Activated naive CD8-positive, alpha-beta T cell treated with anti-CD3 and anti-CD28 coated beads for 36 hours (primary cell): ENCODE results near the gene TRIOBP. TPM values are rescaled to one million over a fixed set of nuclear protein-coding genes. Genes with fewer than 3 reads are reported as not detected.
A peak's percentile ranks its signal among the peaks of the same experiment; 100 is the strongest.

Experiments used
- DNase-seq: peaks from one replicate; pipeline ENCODE4 v3.0.0; 2021
- H3K27ac Mint-ChIP-seq: one replicate; pipeline ENCODE4 v1.8.0; 2022; ENCODE audit warnings: mild to moderate bottlenecking, moderate library complexity, mixed read lengths
- H3K27me3 Mint-ChIP-seq: one replicate; pipeline ENCODE4 v1.8.0; 2022; ENCODE audit warnings: mild to moderate bottlenecking, mixed read lengths
- H3K36me3 Mint-ChIP-seq: one replicate; pipeline ENCODE4 v1.8.0; 2021; ENCODE audit warnings: mild to moderate bottlenecking, mixed read lengths
- H3K4me1 Mint-ChIP-seq: one replicate; pipeline ENCODE4 v1.8.0; 2021; ENCODE audit warnings: mixed read lengths
- H3K4me3 Mint-ChIP-seq: one replicate; pipeline ENCODE4 v1.8.0; 2022; ENCODE audit warnings: mild to moderate bottlenecking, moderate library complexity, mixed read lengths
- H3K9me3 Mint-ChIP-seq: one replicate; pipeline ENCODE4 v1.8.0; 2022; ENCODE audit warnings: mixed read lengths
- total RNA-seq, 2 experiments: library from RNA; stranded (reverse); gene quantifications; one replicate each; pipeline ENCODE4 v1.2.3, GENCODE V29; 2021

The TRIOBP gene
- total RNA-seq, 2 experiments from 2014 or later: 19.7 to 20.8 TPM

- peaks cover 33% of the 10 kb centered on the region for H3K4me1 Mint-ChIP-seq
- H3K4me3 Mint-ChIP-seq: peak overlapping the region; percentile 64
- peaks cover 54% of the 10 kb centered on the region for H3K27me3 Mint-ChIP-seq
- H3K27ac Mint-ChIP-seq: no peak overlapping the region
- no peak for DNase-seq
- H3K9me3 Mint-ChIP-seq: no peaks in the 10 kb centered on the region
- H3K36me3 Mint-ChIP-seq: no peaks in the 10 kb centered on the region
Measured at GRCh38 chr22:37803195-37803638, 106.4 kb downstream of the TRIOBP start.

GRCh38 chr22:37803639-37804351, 106.9 kb downstream of the TRIOBP start:
- peak overlapping the region; percentile 59 for H3K4me3 Mint-ChIP-seq
- peaks cover 35% of the 10 kb centered on the region for H3K4me1 Mint-ChIP-seq
- no peak for DNase-seq
- H3K36me3 Mint-ChIP-seq: no peaks in the 10 kb centered on the region
- peak overlapping the region; percentile 46 for H3K27ac Mint-ChIP-seq
- peaks cover 60% of the 10 kb centered on the region for H3K27me3 Mint-ChIP-seq
- H3K9me3 Mint-ChIP-seq: no peaks in the 10 kb centered on the region

- Mint-ChIP-seq H3K9me3 (no peaks in the 10 kb centered on the region), H3K27ac (peak overlapping the region; percentile 46), H3K4me3 (peak overlapping the region; percentile 59), H3K27me3 (peaks cover 66% of the 10 kb centered on the region), H3K36me3 (no peaks in the 10 kb centered on the region), H3K4me1 (peaks cover 35% of the 10 kb centered on the region)
- no peak for DNase-seq
Measured at GRCh38 chr22:37804352-37804880, 107.6 kb downstream of the TRIOBP start.

- no peak overlapping the region for H3K27ac Mint-ChIP-seq
Measured at GRCh38 chr22:37804881-37805809, 108.3 kb downstream of the TRIOBP start.

GRCh38 chr22:37805810-37806277, 109.0 kb downstream of the TRIOBP start:
- Mint-ChIP-seq H3K9me3 (no peaks in the 10 kb centered on the region), H3K27me3 (peaks cover 79% of the 10 kb centered on the region), H3K36me3 (no peaks in the 10 kb centered on the region), H3K4me3 (peak overlapping the region; percentile 64), H3K27ac (no peak overlapping the region), H3K4me1 (peaks cover 35% of the 10 kb centered on the region)
- no peak for DNase-seq

More at GRCh38 chr22:37804881-37805809, 108.3 kb downstream of the TRIOBP start:
- H3K27me3 Mint-ChIP-seq: peaks cover 74% of the 10 kb centered on the region
- H3K4me1 Mint-ChIP-seq: peaks cover 35% of the 10 kb centered on the region
- DNase-seq: peak; percentile 74
- peak overlapping the region; percentile 64 for H3K4me3 Mint-ChIP-seq
- no peaks in the 10 kb centered on the region for H3K9me3 Mint-ChIP-seq
- no peaks in the 10 kb centered on the region for H3K36me3 Mint-ChIP-seq

- Mint-ChIP-seq H3K27me3 (peaks cover 84% of the 10 kb centered on the region), H3K27ac (no peak overlapping the region), H3K36me3 (no peaks in the 10 kb centered on the region), H3K9me3 (no peaks in the 10 kb centered on the region), H3K4me3 (peak overlapping the region; percentile 1), H3K4me1 (peaks cover 35% of the 10 kb centered on the region)
- no peak for DNase-seq
Measured at GRCh38 chr22:37806409-37807333, 109.8 kb downstream of the TRIOBP start.

- no peaks in the 10 kb centered on the region for H3K9me3 Mint-ChIP-seq
- peak; percentile 94 for DNase-seq
- H3K4me3 Mint-ChIP-seq: peak within 1 kb of the TSS; percentile 77
- H3K27ac Mint-ChIP-seq: no peak within 1 kb of the TSS
- H3K4me1 Mint-ChIP-seq: peaks cover 35% of the 10 kb centered on the region
- H3K36me3 Mint-ChIP-seq: no peaks in the 10 kb centered on the region
- H3K27me3 Mint-ChIP-seq: peaks cover 87% of the 10 kb centered on the region
Measured at GRCh38 chr22:37807410-37808293, 110.8 kb downstream of the TRIOBP start, which contains the start of gene GCAT. Gene GCAT (plus strand): TSS chr22:37807934. CDS start chr22:37807968, 34 bp downstream.

- peaks cover 28% of the 10 kb centered on the region for H3K4me1 Mint-ChIP-seq
Measured at GRCh38 chr22:37808294-37808657, 111.4 kb downstream of the TRIOBP start.

GRCh38 chr22:37809672-37810333, 113.0 kb downstream of the TRIOBP start:
- Mint-ChIP-seq H3K9me3 (no peaks in the 10 kb centered on the region), H3K27me3 (peaks cover 71% of the 10 kb centered on the region), H3K4me1 (peaks cover 22% of the 10 kb centered on the region), H3K36me3 (no peaks in the 10 kb centered on the region), H3K27ac (no peak overlapping the region), H3K4me3 (no peak overlapping the region)
- DNase-seq: no peak

More at GRCh38 chr22:37808294-37808657, 111.4 kb downstream of the TRIOBP start:
- Mint-ChIP-seq H3K9me3 (no peaks in the 10 kb centered on the region), H3K4me3 (peak overlapping the region; percentile 77), H3K27ac (no peak overlapping the region), H3K27me3 (peaks cover 81% of the 10 kb centered on the region), H3K36me3 (no peaks in the 10 kb centered on the region)
- no peak for DNase-seq

- H3K9me3 Mint-ChIP-seq: no peaks in the 10 kb centered on the region
- H3K4me3 Mint-ChIP-seq: no peak overlapping the region
- H3K27ac Mint-ChIP-seq: no peak overlapping the region
- H3K27me3 Mint-ChIP-seq: peaks cover 54% of the 10 kb centered on the region
- no peak for DNase-seq
- H3K4me1 Mint-ChIP-seq: peaks cover 9% of the 10 kb centered on the region
- no peaks in the 10 kb centered on the region for H3K36me3 Mint-ChIP-seq
Measured at GRCh38 chr22:37811867-37812266, 115.0 kb downstream of the TRIOBP start.

- Mint-ChIP-seq H3K27me3 (peaks cover 46% of the 10 kb centered on the region), H3K36me3 (no peaks in the 10 kb centered on the region), H3K27ac (no peak overlapping the region), H3K9me3 (no peaks in the 10 kb centered on the region), H3K4me3 (no peak overlapping the region), H3K4me1 (peaks cover 6% of the 10 kb centered on the region)
- DNase-seq: no peak
Measured at GRCh38 chr22:37812869-37813678, 116.2 kb downstream of the TRIOBP start.

GRCh38 chr22:37815593-37815992, 118.7 kb downstream of the TRIOBP start:
- no peak overlapping the region for H3K27ac Mint-ChIP-seq
- H3K27me3 Mint-ChIP-seq: peaks cover 39% of the 10 kb centered on the region
- H3K4me1 Mint-ChIP-seq: peaks cover 10% of the 10 kb centered on the region
- H3K4me3 Mint-ChIP-seq: no peak overlapping the region
- H3K9me3 Mint-ChIP-seq: no peaks in the 10 kb centered on the region
- no peak for DNase-seq
- no peaks in the 10 kb centered on the region for H3K36me3 Mint-ChIP-seq
